Type B pancreatic cell (in vitro differentiated cells): Measurements from ENCODE around the gene PTER. TPM values are rescaled to one million over a fixed set of nuclear protein-coding genes. Genes with fewer than 3 reads are reported as not detected.
A peak's percentile ranks its signal among the peaks of the same experiment; 100 is the strongest.

ENCODE experiments used
- DNase-seq: peaks from one replicate; pipeline ENCODE4 v3.0.0; 2021; ENCODE audit warnings: mixed read lengths; ENCODE audit not compliant: unreplicated experiment; ENCODE audit errors: extremely low spot score
- H3K27ac Mint-ChIP-seq: 2 replicates; pipeline ENCODE4 v1.8.0; 2021; ENCODE audit warnings: mild to moderate bottlenecking, mixed read lengths
- H3K27me3 Mint-ChIP-seq: 2 replicates; pipeline ENCODE4 v1.8.0; 2021; ENCODE audit warnings: mixed read lengths
- H3K36me3 Mint-ChIP-seq: 2 replicates; pipeline ENCODE4 v1.8.0; 2021; ENCODE audit warnings: mixed read lengths
- H3K4me1 Mint-ChIP-seq: one replicate; pipeline ENCODE4 v1.8.0; 2021; ENCODE audit warnings: mixed read lengths; ENCODE audit not compliant: unreplicated experiment
- H3K4me3 Mint-ChIP-seq: 2 replicates; pipeline ENCODE4 v1.8.0; 2021; ENCODE audit warnings: mild to moderate bottlenecking, mixed read lengths
- H3K9me3 Mint-ChIP-seq: 2 replicates; pipeline ENCODE4 v1.8.0; 2021; ENCODE audit warnings: mixed read lengths
- CTCF ChIP-seq: fragments of 200-600 bp; sonication (generic); conservative IDR thresholded peaks from 2 replicates; pipeline ENCODE4 v1.5.0; 2021; ENCODE audit warnings: antibody characterized with exemption, mild to moderate bottlenecking
- total RNA-seq: library from RNA; stranded (reverse); gene quantifications from 2 replicates; pipeline ENCODE4 v1.2.1, GENCODE V29; 2021; ENCODE audit warnings: low replicate concordance

Gene PTER
- total RNA-seq, 1 donor from 2014 or later: 7.9 TPM

GRCh38 chr10:16521311-16522016 lies 84.7 kb downstream of the PTER start, which contains the start of gene C1QL3:
Gene C1QL3 (minus strand): TSS chr10:16521879. CDS start chr10:16521065, 814 bp downstream.
- H3K9me3 Mint-ChIP-seq: no peaks in the 10 kb centered on the region
- peak within 1 kb of the TSS; percentile 83 for H3K4me3 Mint-ChIP-seq
- peaks cover 8% of the 10 kb centered on the region for H3K4me1 Mint-ChIP-seq
- peaks cover 86% of the 10 kb centered on the region for H3K27me3 Mint-ChIP-seq
- no peak within 1 kb of the TSS for H3K27ac Mint-ChIP-seq
- DNase-seq: no peak
- TF ChIP-seq CTCF: peak; percentile 8
- H3K36me3 Mint-ChIP-seq: peaks cover 3% of the 10 kb centered on the region

GRCh38 chr10:16527452-16527851 lies 90.6 kb downstream of the PTER start:
- TF ChIP-seq CTCF: no peak
- Mint-ChIP-seq H3K36me3 (peaks cover 2% of the 10 kb centered on the region), H3K27me3 (peaks cover 77% of the 10 kb centered on the region), H3K4me1 (no peaks in the 10 kb centered on the region), H3K27ac (no peak overlapping the region), H3K9me3 (no peaks in the 10 kb centered on the region), H3K4me3 (no peak overlapping the region)
- no peak for DNase-seq

DNA sequence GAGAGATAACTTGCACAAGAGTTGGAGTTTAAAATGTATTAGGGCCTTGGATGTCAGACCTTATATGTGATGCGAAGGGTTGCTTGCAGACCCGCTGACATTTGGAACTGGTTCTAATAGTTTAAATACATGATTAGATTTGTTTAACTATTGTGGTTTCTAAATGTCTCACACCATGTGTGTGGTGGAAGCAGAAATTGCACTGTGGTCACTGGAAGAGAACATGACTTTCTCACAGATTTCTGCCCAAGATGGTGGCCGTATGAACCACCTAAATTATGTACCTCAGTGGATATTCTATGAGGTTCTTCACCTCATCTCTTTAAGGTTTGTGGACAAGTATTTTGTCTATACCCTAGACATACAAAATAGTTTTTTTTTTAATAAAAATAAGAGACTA lies 93.0 kb downstream of the PTER start:
- DNase-seq: no peak
- Mint-ChIP-seq H3K27me3 (peaks cover 53% of the 10 kb centered on the region), H3K9me3 (no peaks in the 10 kb centered on the region), H3K4me1 (no peaks in the 10 kb centered on the region), H3K27ac (no peak overlapping the region), H3K4me3 (no peak overlapping the region), H3K36me3 (no peaks in the 10 kb centered on the region)
- TF ChIP-seq CTCF: no peak

DNA sequence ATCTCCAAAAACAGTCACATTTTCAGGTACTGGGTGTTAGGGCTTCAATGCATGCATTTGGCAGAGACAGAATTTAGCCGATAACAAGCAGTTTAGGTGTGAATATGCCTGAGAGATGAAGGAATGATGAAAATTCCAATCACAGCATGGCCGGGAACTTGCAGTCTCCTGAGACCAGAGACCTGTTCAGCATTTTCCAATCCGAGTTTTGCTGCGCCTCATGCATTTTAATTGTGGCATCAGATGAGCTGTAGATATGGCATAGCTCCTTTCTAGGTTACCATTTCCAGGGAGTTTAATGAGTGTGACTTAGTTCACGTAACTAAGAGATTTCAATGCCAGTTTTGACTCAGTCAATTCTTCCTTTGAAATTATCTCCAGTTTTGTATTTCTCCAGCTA lies 99.3 kb downstream of the PTER start:
- Mint-ChIP-seq H3K36me3 (no peaks in the 10 kb centered on the region), H3K27me3 (peaks cover 14% of the 10 kb centered on the region), H3K4me3 (no peak overlapping the region), H3K4me1 (no peaks in the 10 kb centered on the region), H3K27ac (no peak overlapping the region), H3K9me3 (no peaks in the 10 kb centered on the region)
- no peak for DNase-seq
- TF ChIP-seq CTCF: no peak

DNA sequence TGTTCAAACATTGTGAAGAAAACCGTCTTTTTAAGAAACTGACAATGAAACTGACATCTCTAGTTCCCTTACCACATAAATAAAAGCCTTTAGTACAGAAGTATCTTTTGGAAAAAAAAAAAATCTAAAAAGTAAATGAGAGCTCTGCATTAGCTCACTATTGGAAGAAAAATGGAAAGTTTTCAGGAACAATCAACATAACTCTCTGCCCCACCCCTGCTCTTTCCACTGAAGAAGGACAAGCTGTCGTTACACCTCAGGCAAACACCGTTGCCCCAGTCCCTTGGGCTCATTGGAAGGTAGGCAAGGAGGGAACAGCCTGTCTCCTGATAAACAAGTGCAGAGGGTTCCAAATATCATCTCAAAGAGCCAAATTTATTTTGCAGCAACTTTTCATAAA lies 107.3 kb downstream of the PTER start:
- Mint-ChIP-seq H3K4me1 (no peaks in the 10 kb centered on the region), H3K36me3 (no peaks in the 10 kb centered on the region), H3K9me3 (peaks cover 4% of the 10 kb centered on the region), H3K4me3 (no peak overlapping the region), H3K27me3 (peaks cover 29% of the 10 kb centered on the region), H3K27ac (no peak overlapping the region)
- no peak for TF ChIP-seq CTCF
- DNase-seq: no peak
